Osteocyte (in vitro differentiated cells): ENCODE data around the gene ELSPBP1. TPM values are rescaled to one million over a fixed set of nuclear protein-coding genes. Genes with fewer than 3 reads are reported as not detected.

ENCODE experiments used
- DNase-seq: peaks from one replicate; pipeline ENCODE4 v3.0.0; 2021; ENCODE audit warnings: mixed read lengths; ENCODE audit not compliant: unreplicated experiment; ENCODE audit errors: extremely low spot score
- H3K27ac Mint-ChIP-seq: one replicate; pipeline ENCODE4 v1.8.0; 2021; ENCODE audit warnings: mild to moderate bottlenecking, mixed read lengths; ENCODE audit not compliant: unreplicated experiment
- H3K27me3 Mint-ChIP-seq: one replicate; pipeline ENCODE4 v1.8.0; 2021; ENCODE audit warnings: mixed read lengths; ENCODE audit not compliant: unreplicated experiment
- H3K36me3 Mint-ChIP-seq: one replicate; pipeline ENCODE4 v1.8.0; 2021; ENCODE audit warnings: mixed read lengths; ENCODE audit not compliant: unreplicated experiment
- H3K4me1 Mint-ChIP-seq: one replicate; pipeline ENCODE4 v1.8.0; 2021; ENCODE audit warnings: mixed read lengths; ENCODE audit not compliant: unreplicated experiment
- H3K4me3 Mint-ChIP-seq: one replicate; pipeline ENCODE4 v1.8.0; 2021; ENCODE audit warnings: mild to moderate bottlenecking, moderate library complexity, mixed read lengths; ENCODE audit not compliant: unreplicated experiment
- H3K9me3 Mint-ChIP-seq: one replicate; pipeline ENCODE4 v1.8.0; 2021; ENCODE audit warnings: mixed read lengths; ENCODE audit not compliant: unreplicated experiment
- total RNA-seq: library from RNA; stranded (reverse); gene quantifications from 2 replicates; pipeline ENCODE4 v1.2.1, GENCODE V29; 2021
- TF ChIP-seq, protein P1 (sequence below): fragments of 200-600 bp; sonication (generic); IDR thresholded peaks from 2 replicates; pipeline ENCODE4 v1.5.0; 2021; ENCODE audit warnings: antibody characterized with exemption, mild to moderate bottlenecking, moderate library complexity

Gene ELSPBP1
- total RNA-seq, 1 donor from 2014 or later = not detected

DNA sequence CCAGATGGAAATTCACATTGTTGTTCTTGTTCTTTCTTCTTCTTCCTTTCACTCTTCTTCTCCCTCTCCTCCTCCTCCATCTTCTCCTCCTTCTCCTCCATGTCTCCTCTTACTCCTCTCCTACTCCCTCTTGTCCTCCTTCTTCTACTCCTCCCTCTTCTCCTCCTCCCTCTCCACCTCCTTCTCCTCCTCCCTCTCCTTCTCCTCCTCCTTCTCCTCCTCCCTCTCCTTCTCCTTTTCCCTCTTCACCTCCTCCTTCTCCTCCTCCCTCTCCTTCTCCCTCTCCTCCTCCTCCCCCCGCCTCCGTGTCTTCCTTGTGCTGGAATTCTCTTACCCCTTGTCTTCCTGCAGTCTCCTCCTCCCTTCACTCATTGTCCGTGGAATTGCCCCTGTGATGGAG lies 31.0 kb downstream of the ELSPBP1 start:
- Mint-ChIP-seq H3K27me3 (peaks cover 23% of the 10 kb centered on the region), H3K4me3 (no peak overlapping the region), H3K27ac (no peak overlapping the region), H3K9me3 (no peaks in the 10 kb centered on the region), H3K36me3 (no peaks in the 10 kb centered on the region), H3K4me1 (no peaks in the 10 kb centered on the region)
- no peak for DNase-seq
- TF ChIP-seq, protein P1, sequence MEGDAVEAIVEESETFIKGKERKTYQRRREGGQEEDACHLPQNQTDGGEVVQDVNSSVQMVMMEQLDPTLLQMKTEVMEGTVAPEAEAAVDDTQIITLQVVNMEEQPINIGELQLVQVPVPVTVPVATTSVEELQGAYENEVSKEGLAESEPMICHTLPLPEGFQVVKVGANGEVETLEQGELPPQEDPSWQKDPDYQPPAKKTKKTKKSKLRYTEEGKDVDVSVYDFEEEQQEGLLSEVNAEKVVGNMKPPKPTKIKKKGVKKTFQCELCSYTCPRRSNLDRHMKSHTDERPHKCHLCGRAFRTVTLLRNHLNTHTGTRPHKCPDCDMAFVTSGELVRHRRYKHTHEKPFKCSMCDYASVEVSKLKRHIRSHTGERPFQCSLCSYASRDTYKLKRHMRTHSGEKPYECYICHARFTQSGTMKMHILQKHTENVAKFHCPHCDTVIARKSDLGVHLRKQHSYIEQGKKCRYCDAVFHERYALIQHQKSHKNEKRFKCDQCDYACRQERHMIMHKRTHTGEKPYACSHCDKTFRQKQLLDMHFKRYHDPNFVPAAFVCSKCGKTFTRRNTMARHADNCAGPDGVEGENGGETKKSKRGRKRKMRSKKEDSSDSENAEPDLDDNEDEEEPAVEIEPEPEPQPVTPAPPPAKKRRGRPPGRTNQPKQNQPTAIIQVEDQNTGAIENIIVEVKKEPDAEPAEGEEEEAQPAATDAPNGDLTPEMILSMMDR = no peak

DNA sequence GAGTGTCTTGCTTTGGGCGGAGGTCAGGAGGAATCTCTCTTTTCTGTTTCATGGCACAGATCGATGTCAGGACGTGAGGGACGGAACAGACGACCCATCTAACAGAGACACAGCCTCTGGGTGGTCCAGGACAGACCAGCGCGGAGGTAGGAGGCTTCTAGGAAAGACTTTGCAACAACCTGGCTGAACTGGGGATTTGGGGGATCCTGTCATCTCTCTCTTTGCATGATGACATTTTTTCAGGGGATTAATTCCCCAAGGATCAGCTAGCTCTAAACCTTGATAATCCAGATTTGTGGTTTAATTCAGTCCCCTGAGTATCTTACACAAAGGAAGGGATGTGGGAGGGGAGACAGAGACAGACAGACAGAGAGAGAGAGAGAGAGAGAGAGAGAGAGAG lies 35.0 kb downstream of the ELSPBP1 start:
- Mint-ChIP-seq H3K4me1 (no peaks in the 10 kb centered on the region), H3K27me3 (peaks cover 16% of the 10 kb centered on the region), H3K9me3 (no peaks in the 10 kb centered on the region), H3K4me3 (no peak overlapping the region), H3K27ac (no peak overlapping the region), H3K36me3 (no peaks in the 10 kb centered on the region)
- TF ChIP-seq, protein P1 = no peak
- no peak for DNase-seq

DNA sequence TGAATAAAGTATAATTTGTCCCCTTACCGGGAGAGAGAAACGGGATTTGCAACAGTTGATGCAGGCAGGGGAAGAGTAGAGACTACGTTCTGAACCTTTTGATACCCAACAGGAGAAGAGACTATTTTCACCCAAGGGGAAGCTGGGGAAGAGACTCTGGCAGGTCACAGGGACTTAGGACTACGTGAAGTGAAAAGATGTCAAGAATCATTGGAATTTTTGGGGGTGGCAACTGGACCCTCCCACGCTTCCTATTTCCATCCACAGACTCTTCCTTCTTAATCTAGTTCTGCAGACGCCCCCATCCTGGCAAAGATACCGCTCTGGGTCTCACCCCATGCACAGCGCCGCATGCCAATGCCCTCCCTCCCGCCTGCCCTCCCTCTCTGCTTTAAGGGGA lies 35.6 kb downstream of the ELSPBP1 start:
- Mint-ChIP-seq H3K27me3 (peaks cover 17% of the 10 kb centered on the region), H3K36me3 (no peaks in the 10 kb centered on the region), H3K9me3 (no peaks in the 10 kb centered on the region), H3K27ac (no peak overlapping the region), H3K4me3 (no peak overlapping the region), H3K4me1 (no peaks in the 10 kb centered on the region)
- TF ChIP-seq, protein P1 = no peak
- no peak for DNase-seq

DNA sequence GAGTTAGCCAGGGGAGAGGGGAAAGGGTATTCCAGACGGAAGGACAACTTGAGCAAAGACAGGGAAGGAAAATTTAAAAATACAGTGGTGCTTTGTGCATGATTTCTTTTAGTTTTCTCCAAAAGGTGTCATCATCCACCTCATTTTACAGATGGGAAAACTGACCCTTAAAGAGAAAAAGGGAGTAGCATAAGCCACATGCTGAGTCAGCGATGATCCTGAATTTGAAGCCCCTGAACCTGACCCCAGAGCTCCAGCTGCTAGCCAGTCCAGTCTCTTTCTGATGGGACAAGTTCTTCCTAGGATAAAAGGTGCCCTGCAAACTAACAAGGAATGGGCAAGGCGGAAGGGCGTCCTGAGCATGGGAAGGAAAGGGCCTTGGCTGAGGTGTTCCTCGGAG lies 39.2 kb downstream of the ELSPBP1 start:
- no peaks in the 10 kb centered on the region for H3K9me3 Mint-ChIP-seq
- TF ChIP-seq, protein P1 = no peak
- no peak for DNase-seq
- no peak overlapping the region for H3K4me3 Mint-ChIP-seq
- no peaks in the 10 kb centered on the region for H3K4me1 Mint-ChIP-seq
- peaks cover 7% of the 10 kb centered on the region for H3K27me3 Mint-ChIP-seq
- no peak overlapping the region for H3K27ac Mint-ChIP-seq
- H3K36me3 Mint-ChIP-seq = no peaks in the 10 kb centered on the region

GRCh38 chr19:48036765-48037164 lies 42.3 kb downstream of the ELSPBP1 start:
- Mint-ChIP-seq H3K9me3 (no peaks in the 10 kb centered on the region), H3K36me3 (no peaks in the 10 kb centered on the region), H3K27me3 (peaks cover 6% of the 10 kb centered on the region), H3K4me3 (no peak overlapping the region), H3K4me1 (no peaks in the 10 kb centered on the region), H3K27ac (no peak overlapping the region)
- TF ChIP-seq, protein P1 = no peak
- DNase-seq = no peak
